IMR-90 (cell line): ENCODE data around the gene C6orf52. TPM values are rescaled to one million over a fixed set of nuclear protein-coding genes. Genes with fewer than 3 reads are reported as not detected.

Source experiments
- ATAC-seq: fragments of 200-7000 bp; cut with Tn5 transposase; 2 replicates; pipeline ENCODE4 v1.9.1; 2020; ENCODE audit warnings: low read depth, mild to moderate bottlenecking, moderate library complexity
- BruUV-seq: library from RNA; stranded (reverse); fragments of 400-500 nt; replicated peaks from 2 replicates; lab custom pipeline; 2021; lab: Mats Ljungman, UMichigan
- CTCF ChIA-PET: fragments of 300-600 bp; formaldehyde crosslinking; extraction: SDS; loops from one replicate; lab custom pipeline; 2021; ENCODE audit warnings: antibody characterized with exemption; lab: Yijun Ruan, JAX
- POLR2A ChIA-PET: fragments of 300-600 bp; sonication (Branson Sonifier 250); formaldehyde crosslinking; loops from one replicate; lab custom pipeline; 2022; ENCODE audit warnings: antibody characterized with exemption; ENCODE audit not compliant: unreplicated experiment; lab: Charles Lee
- DNase-seq: peaks from one replicate; pipeline ENCODE4 v3.0.0; 2013
- H2AFZ ChIP-seq: replicated peaks from 2 replicates; pipeline ENCODE3; 2013; ENCODE audit warnings: low read length, mild to moderate bottlenecking; ENCODE audit not compliant: poor library complexity
- H2AK5ac ChIP-seq: 2 replicates; pipeline ENCODE4 v1.6.1; 2013; ENCODE audit warnings: low read depth, low read length, inconsistent platforms
- H2AK9ac ChIP-seq: replicated peaks from 2 replicates; pipeline ENCODE3; 2013; ENCODE audit warnings: mild to moderate bottlenecking, low read depth, low read length, moderate library complexity; ENCODE audit not compliant: poor library complexity
- H2BK120ac ChIP-seq: 2 replicates; pipeline ENCODE4 v1.6.1; 2013; ENCODE audit warnings: low read depth, low read length, inconsistent platforms
- H2BK15ac ChIP-seq: 3 replicates; pipeline ENCODE4 v1.6.1; 2013; ENCODE audit warnings: low read depth, low read length, inconsistent platforms
- H2BK20ac ChIP-seq: 2 replicates; pipeline ENCODE4 v1.6.1; 2013; ENCODE audit warnings: low read depth, mild to moderate bottlenecking, inconsistent platforms, low read length, moderate library complexity
- H2BK5ac ChIP-seq: 2 replicates; pipeline ENCODE4 v1.6.1; 2013; ENCODE audit warnings: mild to moderate bottlenecking, low read depth, low read length, inconsistent platforms; ENCODE audit not compliant: poor library complexity, severe bottlenecking
- H3K14ac ChIP-seq: replicated peaks from 2 replicates; pipeline ENCODE4 v1.6.1; 2013; ENCODE audit warnings: low read depth, low read length, inconsistent platforms
- H3K18ac ChIP-seq: 2 replicates; pipeline ENCODE4 v1.6.1; 2013; ENCODE audit warnings: low read depth, low read length, control low read depth
- H3K23ac ChIP-seq: 2 replicates; pipeline ENCODE4 v1.6.1; 2013; ENCODE audit warnings: low read depth, low read length, inconsistent platforms
- H3K27ac ChIP-seq: 2 replicates; pipeline ENCODE4 v1.5.1; 2013; ENCODE audit warnings: mild to moderate bottlenecking, control low read depth, low read length; ENCODE audit not compliant: insufficient read depth
- H3K27me3 ChIP-seq: 2 replicates; pipeline ENCODE4 v1.6.1; 2013; ENCODE audit warnings: low read length; ENCODE audit not compliant: control insufficient read depth, insufficient read depth
- H3K36me3 ChIP-seq: 2 replicates; pipeline ENCODE4 v1.6.1; 2013; ENCODE audit warnings: low read length, mixed read lengths; ENCODE audit not compliant: control insufficient read depth, insufficient read depth
- H3K4ac ChIP-seq: 2 replicates; pipeline ENCODE4 v1.6.1; 2013; ENCODE audit warnings: low read depth, low read length, inconsistent platforms
- H3K4me1 ChIP-seq: 2 replicates; pipeline ENCODE4 v1.6.1; 2013; ENCODE audit warnings: low read length, mixed read lengths; ENCODE audit not compliant: control insufficient read depth, insufficient read depth
- H3K4me2 ChIP-seq: 2 replicates; pipeline ENCODE4 v1.6.1; 2013; ENCODE audit warnings: low read depth, mild to moderate bottlenecking, control low read depth, low read length, moderate library complexity
- H3K4me3 ChIP-seq: 2 replicates; pipeline ENCODE4 v1.5.1; 2013; ENCODE audit warnings: low read depth, mild to moderate bottlenecking, control low read depth, low read length, moderate library complexity; ENCODE audit not compliant: insufficient read depth
- H3K56ac ChIP-seq: 2 replicates; pipeline ENCODE4 v1.6.1; 2013; ENCODE audit warnings: low read length, inconsistent platforms; ENCODE audit not compliant: insufficient read depth; ENCODE audit errors: extremely low read depth
- H3K79me1 ChIP-seq, 2 experiments: 2 replicates each; pipeline ENCODE4 v1.6.1; 2013; ENCODE audit warnings: low read length in 2 of 2, inconsistent platforms in 1 of 2, low read depth in 1 of 2
- H3K9ac ChIP-seq: 2 replicates; pipeline ENCODE4 v1.6.1; 2013; ENCODE audit warnings: low read depth, low read length, control low read depth
- H3K9me1 ChIP-seq: 2 replicates; pipeline ENCODE4 v1.6.1; 2013; ENCODE audit warnings: low read length, inconsistent platforms; ENCODE audit not compliant: insufficient read depth
- H3K9me3 ChIP-seq: 2 replicates; pipeline ENCODE4 v1.6.1; 2013; ENCODE audit warnings: low read length; ENCODE audit not compliant: control insufficient read depth, insufficient read depth
- H4K20me1 ChIP-seq: 2 replicates; pipeline ENCODE4 v1.6.1; 2013; ENCODE audit warnings: low read length, inconsistent platforms; ENCODE audit not compliant: insufficient read depth
- H4K5ac ChIP-seq: 2 replicates; pipeline ENCODE4 v1.6.1; 2013; ENCODE audit warnings: mild to moderate bottlenecking, low read depth, low read length, control low read depth
- H4K8ac ChIP-seq, 2 experiments: 2 replicates each; pipeline ENCODE4 v1.6.1; 2013; ENCODE audit warnings: low read depth in 2 of 2, low read length in 2 of 2, control low read depth in 1 of 2, inconsistent platforms in 1 of 2
- H4K91ac ChIP-seq: 2 replicates; pipeline ENCODE4 v1.6.1; 2013; ENCODE audit warnings: low read depth, low read length, inconsistent platforms; ENCODE audit not compliant: insufficient read depth
- BHLHE40 ChIP-seq: fragments of 150-350 bp; IDR thresholded peaks from 2 replicates; pipeline ENCODE4 v1.6.1; 2016; ENCODE audit warnings: mild to moderate bottlenecking, low read depth, low read length
- CEBPB ChIP-seq: IDR thresholded peaks from 2 replicates; pipeline ENCODE4 v1.6.1; 2012; ENCODE audit warnings: low read depth, low read length, improper control_type of control experiment
- CHD1 ChIP-seq: IDR thresholded peaks from 2 replicates; pipeline ENCODE4 v1.6.1; 2012; ENCODE audit warnings: low read depth, low read length, improper control_type of control experiment
- CTCF ChIP-seq: conservative IDR thresholded peaks from 2 replicates; pipeline ENCODE4 v1.5.1; 2012; ENCODE audit warnings: mild to moderate bottlenecking, low read depth, low read length, improper control_type of control experiment
- ELK1 ChIP-seq: fragments of 150-350 bp; IDR thresholded peaks from 2 replicates; pipeline ENCODE4 v1.6.1; 2016; ENCODE audit warnings: low read depth, mild to moderate bottlenecking, low read length, moderate library complexity, borderline replicate concordance
- FOS ChIP-seq: fragments of 150-350 bp; IDR thresholded peaks from 2 replicates; pipeline ENCODE4 v1.6.1; 2016; ENCODE audit warnings: low read depth, low read length
- MAFK ChIP-seq: IDR thresholded peaks from 2 replicates; pipeline ENCODE4 v1.6.1; 2012; ENCODE audit warnings: low read depth, low read length, improper control_type of control experiment
- NFE2L2 ChIP-seq: fragments of 150-350 bp; IDR thresholded peaks from 2 replicates; pipeline ENCODE4 v1.6.1; 2016; ENCODE audit warnings: low read depth, mild to moderate bottlenecking, low read length
- POLR2A ChIP-seq: IDR thresholded peaks from 2 replicates; pipeline ENCODE4 v1.6.1; 2012; ENCODE audit warnings: mild to moderate bottlenecking, low read depth, low read length
- RCOR1 ChIP-seq: IDR thresholded peaks from 2 replicates; pipeline ENCODE4 v1.6.1; 2012; ENCODE audit warnings: mild to moderate bottlenecking, low read length, improper control_type of control experiment; ENCODE audit not compliant: insufficient replicate concordance
- RFX5 ChIP-seq: IDR thresholded peaks from 2 replicates; pipeline ENCODE4 v1.8.0; 2012; ENCODE audit warnings: low read depth, mild to moderate bottlenecking, low read length, moderate library complexity
- WGBS, 2 experiments: methylation state at CpG; one replicate each; pipeline versions ENCODE4 v1.1.5 to v1.1.7; 2013; ENCODE audit warnings: missing lambda C conversion rate in 2 of 2; ENCODE audit not compliant: insufficient read length in 1 of 2; ENCODE audit errors: extremely low coverage in 2 of 2; 5-methylcytosine and 5-hydroxymethylcytosine counted together
- dilution Hi-C: fragments of 300-500 bp; cut with HindIII; formaldehyde crosslinking; loops from one replicate; pipeline ENCODE4 v1.14.3; 2018; ENCODE audit warnings: low sequenced_read_pairs; ENCODE audit not compliant: unreplicated experiment
- in situ Hi-C: fragments of 300-500 bp; cut with MboI; formaldehyde crosslinking; loops from 3 replicates; pipeline ENCODE4 v1.14.3; 2019; ENCODE audit warnings: low sequenced_read_pairs, inconsistent platforms, mixed read lengths
- intact Hi-C: fragments of 100-400 bp; cut with micrococcal nuclease; formaldehyde crosslinking; loops from 2 replicates; pipeline ENCODE4 v1.10.0; 2022
- polyA plus RNA-seq, 3 experiments: library from polyadenylated mRNA; depleted of rRNA; stranded (reverse); fragments of >200 nt; gene quantifications; 2 replicates each; pipeline ENCODE4 v1.2.3, GENCODE V29; 2012; ENCODE audit warnings: low replicate concordance in 1 of 3
- total RNA-seq: library from RNA; depleted of rRNA; stranded (reverse); fragments of >200 nt; gene quantifications from 2 replicates; pipeline ENCODE4 v1.2.3, GENCODE V29; 2012

The C6orf52 gene
- total and polyA plus RNA-seq, 2 of the 4 experiments (the other 2 are of a cell fraction): 0.31 TPM; not detected in 1

GRCh38 chr6:10719964-10720264 lies 25.5 kb upstream of the C6orf52 start:
- Histone ChIP-seq H2AFZ (peak overlapping the region; percentile 89), H3K4me2 (peak overlapping the region; percentile 78), H3K27ac (peak overlapping the region; percentile 82), H4K20me1 (peaks cover 4% of the 10 kb centered on the region; the same call in 1 of the 2 replicates), H2AK5ac (no peak overlapping the region), H4K91ac (peak overlapping the region; percentile 76; the same call in 1 of the 2 replicates), H3K36me3 (peaks cover under 1% of the 10 kb centered on the region), H3K4me1 (peaks cover 8% of the 10 kb centered on the region), H3K79me1 (peaks cover 16 to 31% of the 10 kb centered on the region in 2 experiments), H3K14ac (0 out of 2 replicates have a peak overlapping the region, but pooled peaks have one; percentile 84), H3K56ac (no peak overlapping the region), H2BK15ac (no peak overlapping the region), H3K18ac (no peak overlapping the region; the same call in 1 of the 2 replicates), H4K5ac (peak overlapping the region; percentile 85), H3K27me3 (no peaks in the 10 kb centered on the region), H3K9ac (peak overlapping the region; percentile 81), H2BK120ac (no peak overlapping the region), H4K8ac (peak overlapping the region; percentile 83 to 86; a peak in 3 of 4 replicates), H3K4ac (peak overlapping the region; percentile 82), H2AK9ac (peak overlapping the region; percentile 91), H3K23ac (no peak overlapping the region), H2BK20ac (no peak overlapping the region), H3K4me3 (peak overlapping the region; percentile 76), H2BK5ac (peak overlapping the region; percentile 81), H3K9me3 (peaks cover 9% of the 10 kb centered on the region), H3K9me1 (peaks cover 7% of the 10 kb centered on the region)
- DNase-seq (no peak), ATAC-seq (no peak)
- intact Hi-C loops (loop anchor here (5.0 kb wide), 1 partner anchor 82 kb away; no protein-coding TSS in a partner anchor), dilution Hi-C loops (no loop called here), in situ Hi-C loops (no loop called here)
- ChIA-PET CTCF (no interaction called here), POLR2A (no interaction called here)
- no TSS peak for BruUV-seq
- WGBS, 2 experiments: 45% methylated on average over 8 of the region's 21 CpGs; no CpG with 5 or more reads in 1 of the 2 experiments
- TF ChIP-seq BHLHE40 (no peak), MAFK (no peak), CHD1 (no peak), RCOR1 (no peak), CEBPB (no peak), CTCF (no peak), ELK1 (no peak), NFE2L2 (no peak), FOS (no peak), POLR2A (no peak), RFX5 (no peak)
